HG03571 (cell line): ENCODE data around the gene U2AF1.
"Not testable (repeated sequence)": the region's sequence is repeated elsewhere in the genome, so short reads cannot be mapped to it uniquely, and the experiment has no call there.

Experiments used
- ATAC-seq: cut with Tn5 transposase; IDR thresholded peaks from one replicate; pipeline ENCODE4 v1.9.1; 2021; ENCODE audit not compliant: unreplicated experiment

The U2AF1 gene, protein sequence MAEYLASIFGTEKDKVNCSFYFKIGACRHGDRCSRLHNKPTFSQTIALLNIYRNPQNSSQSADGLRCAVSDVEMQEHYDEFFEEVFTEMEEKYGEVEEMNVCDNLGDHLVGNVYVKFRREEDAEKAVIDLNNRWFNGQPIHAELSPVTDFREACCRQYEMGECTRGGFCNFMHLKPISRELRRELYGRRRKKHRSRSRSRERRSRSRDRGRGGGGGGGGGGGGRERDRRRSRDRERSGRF

DNA sequence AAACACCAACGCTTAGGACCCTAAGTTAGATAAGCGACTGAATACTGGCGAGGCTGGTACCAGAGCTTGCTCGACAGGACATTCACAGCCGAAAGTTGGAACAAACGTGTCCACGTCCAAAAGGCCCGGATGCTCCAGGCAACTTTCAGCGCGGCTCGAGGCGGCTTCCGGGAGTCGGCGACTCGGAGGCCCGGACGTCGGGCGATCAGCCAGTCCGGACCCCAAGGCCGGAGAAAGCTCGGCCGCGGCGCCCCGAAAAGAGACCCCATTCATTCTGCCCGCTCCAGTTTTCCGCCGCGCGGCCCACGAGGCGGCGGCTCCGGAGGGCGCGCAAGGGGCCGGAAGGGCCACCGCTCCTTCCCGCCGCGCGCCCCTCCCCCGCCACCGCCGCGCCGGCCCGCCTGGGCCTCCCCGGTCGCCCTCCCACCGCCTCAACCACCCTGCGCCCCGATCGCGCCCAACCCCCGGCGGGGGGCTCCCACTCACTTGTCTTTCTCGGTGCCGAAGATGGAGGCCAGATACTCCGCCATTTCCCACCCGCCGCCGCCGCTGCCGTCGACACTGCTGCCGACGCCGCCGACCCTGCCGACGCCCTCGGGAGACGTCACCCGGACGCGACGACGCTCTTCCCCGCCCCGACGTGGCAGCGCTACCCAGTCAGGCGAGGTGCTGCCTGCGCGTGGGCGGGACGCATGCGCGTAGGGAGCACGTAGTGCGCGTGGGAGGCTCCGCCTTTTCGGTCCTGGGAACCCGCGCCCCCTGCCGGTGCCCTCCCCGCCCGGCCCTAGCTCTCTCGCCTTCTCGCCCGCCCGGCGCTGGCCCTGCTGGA is at the start of gene U2AF1:
Gene U2AF1, minus strand, starts transcription at position 606 of the 829 bp plus-strand sequence. Its CDS starts 76 bp downstream, at position 530.
- peak; percentile 64 for ATAC-seq

DNA sequence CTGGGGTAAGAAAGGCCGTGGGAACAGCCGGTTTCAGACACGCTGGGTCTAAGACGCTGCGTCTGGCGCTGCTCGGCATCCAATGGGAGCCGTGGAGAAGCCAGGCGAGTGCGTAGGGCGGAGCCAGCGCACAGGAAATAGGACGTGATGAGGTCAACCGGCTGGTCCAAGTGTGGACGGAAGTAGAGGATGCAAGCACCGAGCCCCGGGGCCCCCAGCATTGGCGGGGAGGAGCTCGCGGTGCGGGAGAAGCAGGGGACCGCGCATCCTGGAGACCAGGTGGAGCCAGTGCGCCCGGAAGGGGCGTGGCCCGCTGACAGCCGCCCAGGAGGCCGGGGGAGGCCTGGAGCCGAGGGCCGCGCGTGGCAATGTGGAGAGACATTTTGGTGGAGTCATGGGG is 46.2 kb upstream of the U2AF1 start:
- not testable (repeated sequence) for ATAC-seq

DNA sequence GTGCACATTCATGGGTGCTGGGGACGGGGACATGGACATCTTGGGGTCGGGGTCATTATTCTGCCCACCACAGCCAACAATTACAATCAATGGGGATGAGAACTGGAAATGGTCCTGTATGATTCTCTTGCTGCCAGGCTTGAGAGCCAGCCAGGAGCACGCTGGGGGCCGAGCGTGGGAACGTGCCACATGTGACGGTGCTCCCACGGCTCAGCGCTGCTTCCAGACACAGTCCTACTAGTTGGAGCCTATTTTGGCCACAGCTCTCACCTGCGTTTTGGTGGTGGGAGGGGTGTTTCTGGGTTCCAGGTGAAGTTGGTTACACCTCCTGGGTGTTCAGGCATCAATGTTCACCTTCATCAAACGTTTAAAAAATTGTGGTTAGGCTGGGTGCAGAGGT is 42.0 kb upstream of the U2AF1 start:
- ATAC-seq, result not testable (repeated sequence)

DNA sequence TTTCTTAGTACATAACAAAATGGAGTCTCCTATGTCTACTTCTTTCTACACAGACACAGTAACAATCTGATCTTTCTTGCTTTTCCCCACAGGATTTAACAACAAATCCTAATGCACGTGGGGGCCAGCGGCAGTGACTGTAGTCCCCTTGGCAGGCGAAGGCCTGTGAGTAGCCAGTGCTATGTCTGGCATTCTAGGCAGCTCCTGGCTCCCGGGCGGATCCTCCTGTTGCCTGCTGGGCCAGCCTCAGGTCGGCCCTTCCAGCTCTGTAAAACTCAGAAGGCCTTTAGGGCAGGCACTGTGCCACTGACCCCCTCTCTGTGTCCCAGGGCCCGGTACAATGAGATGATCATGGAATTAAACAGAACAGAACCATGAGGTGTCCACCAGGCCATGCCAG is 40.6 kb upstream of the U2AF1 start:
- not testable (repeated sequence) for ATAC-seq

DNA sequence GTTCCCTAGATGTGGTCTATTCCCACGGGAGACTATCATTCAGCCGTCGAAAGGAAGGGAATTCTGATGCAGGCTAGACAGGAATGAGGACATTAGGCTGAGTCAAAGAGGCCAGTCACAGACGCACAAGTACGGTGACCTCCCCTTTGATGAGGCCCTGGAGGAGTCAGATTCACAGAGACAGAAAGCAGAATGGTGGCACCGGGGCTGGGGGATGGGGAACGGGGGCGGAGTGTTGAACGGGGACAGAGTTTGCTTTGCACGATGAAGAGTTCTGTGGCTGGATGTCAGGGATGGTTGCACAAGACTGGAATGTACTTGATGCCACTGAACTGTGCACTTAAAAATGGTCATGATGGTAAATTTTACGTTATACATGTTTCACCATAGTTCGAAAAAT is 39.3 kb upstream of the U2AF1 start:
- ATAC-seq, result not testable (repeated sequence)

DNA sequence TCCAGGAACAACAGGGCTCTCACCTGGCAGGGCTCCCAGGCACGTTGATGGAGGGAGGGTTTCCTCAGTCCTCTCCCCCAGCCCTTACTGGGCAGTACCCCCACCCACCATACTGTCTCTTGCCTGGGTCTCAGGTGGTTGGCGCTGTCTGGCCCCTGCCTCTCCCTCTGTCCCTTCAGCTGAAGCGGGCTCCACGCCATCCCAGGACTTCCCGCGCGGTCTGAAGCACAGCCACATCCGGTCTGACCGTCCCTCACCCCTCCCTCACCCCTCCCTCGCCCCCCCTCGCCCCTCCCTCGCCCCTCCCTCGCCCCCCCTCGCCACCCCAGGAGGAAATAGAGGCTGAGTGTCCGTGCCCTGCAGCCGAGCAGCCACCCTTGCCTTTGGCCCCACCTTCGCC is 34.0 kb upstream of the U2AF1 start:
- not testable (repeated sequence) for ATAC-seq

DNA sequence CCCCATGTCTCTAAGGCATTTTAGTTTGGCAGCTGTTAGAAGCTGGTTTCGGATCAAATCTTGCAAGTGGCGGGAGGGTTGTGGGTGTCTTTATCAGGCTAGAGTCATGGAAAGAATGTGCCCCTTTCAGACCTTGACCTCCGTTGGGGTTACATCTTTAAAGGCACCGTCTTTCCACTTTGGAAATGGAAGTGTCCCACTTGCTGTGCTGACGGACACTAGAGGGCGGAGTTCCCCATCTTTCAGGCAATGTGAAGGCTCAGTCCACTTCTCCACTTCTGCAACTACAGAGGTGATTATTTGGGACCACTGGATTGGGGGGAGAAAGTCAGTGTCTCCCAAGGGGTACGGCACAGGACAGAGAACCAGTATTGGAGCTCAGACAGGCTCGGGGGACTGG is 31.6 kb upstream of the U2AF1 start:
- not testable (repeated sequence) for ATAC-seq

DNA sequence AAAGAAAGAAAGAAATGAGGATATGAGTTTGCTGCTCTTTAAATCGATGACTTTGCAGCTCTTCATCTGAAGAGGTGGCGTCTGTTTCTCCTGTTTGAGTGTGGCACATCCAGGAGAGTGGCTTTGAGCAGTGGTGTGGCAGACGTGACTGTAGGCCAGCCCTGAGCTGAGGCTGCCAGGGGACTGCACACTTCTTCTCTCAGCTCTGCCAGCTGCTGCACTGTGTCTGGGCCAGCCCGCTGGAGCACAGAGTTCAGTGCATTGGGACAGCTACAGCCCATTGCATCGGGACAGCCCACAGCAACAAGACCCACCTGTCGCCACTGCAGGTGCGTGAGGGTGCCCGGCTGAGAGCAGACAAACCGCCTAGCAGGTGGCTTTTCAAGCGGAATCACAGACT is 27.1 kb upstream of the U2AF1 start:
- ATAC-seq, result not testable (repeated sequence)

DNA sequence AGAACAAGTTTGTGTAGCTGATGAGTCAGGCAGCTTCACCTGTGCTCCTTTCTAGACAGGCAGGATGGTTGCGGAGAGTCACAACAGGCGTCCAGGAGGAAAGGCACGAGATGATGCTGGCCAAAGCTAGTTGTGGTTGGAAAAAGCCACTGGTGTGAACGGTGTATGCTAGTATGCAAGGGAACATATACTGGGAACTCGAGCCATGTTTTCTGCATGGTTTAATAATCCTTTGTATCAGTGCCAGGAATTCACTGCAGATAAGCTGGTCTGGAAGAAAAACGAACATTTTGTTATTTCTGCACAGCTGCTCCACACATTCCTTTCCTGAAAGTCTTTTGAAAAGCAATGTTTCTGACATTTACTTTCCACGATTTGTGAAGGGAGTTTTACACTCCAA is 22.7 kb upstream of the U2AF1 start:
- ATAC-seq, result not testable (repeated sequence)

DNA sequence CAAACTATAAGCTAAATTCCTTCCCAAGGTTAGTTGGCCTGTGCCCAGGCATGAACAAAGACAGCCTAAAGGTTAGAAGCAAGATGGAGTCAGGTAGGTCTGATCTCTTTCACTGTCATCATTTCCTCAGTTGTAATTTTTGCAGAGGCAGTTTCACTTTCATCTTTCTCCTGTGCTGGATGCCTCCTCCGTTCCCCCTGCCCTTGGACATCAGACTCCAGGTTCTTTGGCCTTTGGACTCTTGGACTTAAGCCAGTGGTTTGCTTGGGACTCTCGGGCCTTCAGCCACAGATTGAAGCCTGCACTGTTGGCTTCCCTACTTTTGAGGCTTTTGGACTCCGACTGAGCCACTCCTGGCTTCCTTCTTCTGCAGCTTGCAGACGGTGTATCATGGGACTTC is 8.6 kb upstream of the U2AF1 start:
- ATAC-seq, result not testable (repeated sequence)

DNA sequence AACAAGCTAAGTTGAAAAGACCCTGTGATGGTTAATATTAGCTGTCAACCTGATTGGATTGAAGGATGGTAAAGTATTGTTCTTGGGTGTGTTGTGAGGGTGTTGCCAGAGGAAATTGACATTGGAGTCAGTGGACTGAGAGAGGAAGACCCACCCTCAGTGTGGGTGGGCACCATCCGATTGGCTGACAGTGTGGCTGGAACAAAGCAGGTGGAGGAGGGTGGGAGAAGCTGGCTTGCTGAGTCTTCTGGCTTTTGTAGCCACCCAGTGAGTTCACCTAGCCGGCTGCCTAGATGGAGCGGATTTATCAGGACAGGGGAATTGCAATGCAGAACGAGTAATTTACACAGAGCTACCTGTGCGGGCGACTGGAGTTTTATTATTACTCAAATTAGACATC is 7.1 kb upstream of the U2AF1 start:
- ATAC-seq, result not testable (repeated sequence)

DNA sequence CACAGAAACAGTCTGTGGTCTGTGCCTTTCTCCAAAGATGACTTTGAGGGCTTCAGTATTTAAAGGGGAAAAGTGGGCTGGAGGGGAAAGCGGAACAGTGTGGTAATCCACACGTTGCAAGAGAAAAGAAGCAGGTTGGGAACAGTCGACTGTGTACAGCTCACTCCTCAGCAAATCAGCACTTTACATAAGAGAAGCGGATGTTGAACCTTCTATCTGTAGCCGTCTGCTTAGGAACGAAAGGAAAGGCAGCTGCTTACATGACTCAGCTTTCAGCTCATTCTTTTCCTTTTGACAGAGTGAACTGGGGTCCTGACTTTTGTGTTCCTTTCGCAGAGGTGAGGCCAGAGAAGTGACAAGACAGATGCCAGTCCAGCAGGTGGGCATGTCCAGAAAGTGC is 1.6 kb upstream of the U2AF1 start:
- ATAC-seq, result not testable (repeated sequence)

DNA sequence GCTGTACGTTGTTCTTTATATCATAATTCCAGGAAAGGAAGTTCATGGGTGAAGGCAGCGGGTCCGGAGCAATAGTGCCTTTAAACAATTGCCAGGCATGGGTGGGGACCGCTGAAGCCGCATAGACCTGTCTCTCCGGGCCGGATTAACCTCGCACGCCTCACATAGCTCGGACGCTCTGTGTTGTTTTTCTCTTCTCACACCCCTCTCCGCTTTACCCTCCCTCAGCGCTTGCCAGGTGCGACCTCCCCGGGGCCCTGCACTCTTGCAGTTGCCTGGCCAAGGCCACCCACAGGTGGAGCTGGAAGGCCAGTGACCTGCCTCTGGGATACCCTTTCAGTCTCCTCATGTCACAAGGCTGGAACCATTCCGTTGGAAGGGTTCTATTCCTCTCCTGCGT is 807 bp upstream of the U2AF1 start:
- ATAC-seq, result not testable (repeated sequence)

DNA sequence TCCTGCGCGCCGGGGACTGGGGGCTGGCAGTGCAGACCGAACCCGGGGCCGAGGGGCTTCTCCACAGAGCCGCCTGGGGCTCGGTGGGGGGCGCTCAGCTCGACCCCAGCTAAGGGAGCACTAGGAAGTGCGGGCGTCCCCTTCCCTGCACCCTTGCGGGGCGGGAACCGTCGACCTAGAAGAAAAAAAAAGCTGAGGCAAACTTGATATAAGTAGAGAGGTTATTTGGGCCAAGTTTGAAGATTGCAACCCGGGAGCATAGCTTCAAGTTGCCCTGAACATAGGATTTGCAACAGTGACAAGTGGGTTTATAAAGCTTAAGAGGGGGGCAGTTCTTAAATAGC is 396 bp upstream of the U2AF1 start:
- not testable (repeated sequence) for ATAC-seq

DNA sequence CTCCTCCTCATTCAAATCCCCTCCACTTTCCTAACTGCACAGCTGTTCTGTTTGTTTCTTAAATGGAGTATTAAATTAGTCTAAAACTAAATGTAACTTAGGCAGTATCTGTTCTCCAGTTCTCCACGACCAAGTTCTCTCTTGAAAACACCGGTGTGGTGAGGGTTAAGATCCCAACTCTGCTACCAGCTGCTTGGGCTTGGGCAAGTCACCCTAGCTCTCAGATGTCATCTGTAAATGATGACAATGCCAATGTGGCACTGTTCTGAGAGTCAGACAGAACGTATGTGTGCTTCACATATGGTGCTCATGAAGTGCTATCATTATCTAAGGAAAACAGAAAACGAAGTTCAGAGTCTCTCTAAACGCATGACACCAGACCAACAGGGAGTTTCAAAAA is 2.7 kb downstream of the U2AF1 start:
- not testable (repeated sequence) for ATAC-seq

DNA sequence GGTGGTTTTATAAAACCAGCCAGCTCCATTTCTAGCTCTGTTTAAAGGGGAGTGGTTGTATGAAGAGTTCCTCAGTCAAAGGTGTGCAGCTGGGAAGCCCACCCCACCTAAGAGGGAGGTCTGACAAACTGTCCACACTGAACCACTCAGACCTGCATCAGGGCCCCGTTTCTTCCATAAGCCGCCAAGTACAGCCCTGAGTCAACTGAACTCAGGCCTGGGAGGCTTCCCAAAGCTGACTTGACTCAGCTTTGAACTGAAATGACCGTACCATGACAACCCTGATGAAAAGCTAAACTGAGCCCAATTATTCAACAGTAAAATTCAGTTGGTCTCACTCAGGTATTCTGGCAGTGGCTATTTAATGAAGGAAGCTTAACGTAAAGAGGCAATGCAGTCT is 5.1 kb downstream of the U2AF1 start:
- ATAC-seq, result not testable (repeated sequence)

DNA sequence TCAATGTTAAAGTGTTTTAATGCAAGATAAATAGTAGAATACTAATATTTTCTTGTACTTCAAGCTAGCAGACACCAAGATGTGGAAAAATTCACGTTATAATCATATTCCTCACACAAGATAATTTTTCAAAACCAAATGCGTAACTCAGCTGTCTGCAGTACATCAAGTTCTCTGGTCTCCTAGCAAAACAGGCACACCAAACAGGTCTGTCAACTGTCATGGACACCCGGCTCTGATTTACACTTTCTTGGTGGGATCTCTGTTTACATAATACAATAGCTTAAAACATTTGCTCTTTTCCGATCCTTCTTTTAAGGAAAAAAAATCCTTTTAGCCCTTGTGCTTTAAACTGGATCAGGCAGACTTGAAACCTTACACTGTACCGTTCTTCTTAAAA is 5.7 kb downstream of the U2AF1 start:
- ATAC-seq, result not testable (repeated sequence)

DNA sequence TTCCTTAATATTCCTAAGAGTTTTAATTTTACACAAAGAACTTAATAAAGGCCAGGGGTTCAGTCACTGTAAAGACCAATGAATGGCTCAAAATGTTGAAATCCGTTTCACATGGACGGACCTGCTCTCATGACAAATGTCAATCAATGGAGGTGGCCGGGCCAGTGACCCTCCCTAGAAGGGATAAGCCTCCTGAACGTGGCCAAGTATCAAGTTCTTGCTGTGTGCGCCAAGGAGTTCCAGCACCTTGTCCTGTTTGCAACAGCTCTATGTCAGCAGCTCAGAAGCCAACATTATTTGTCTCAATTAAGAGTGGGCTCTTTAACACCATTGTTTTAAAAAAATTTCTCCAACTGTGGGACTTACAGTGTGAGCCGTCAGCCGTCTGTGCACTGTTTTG is 6.4 kb downstream of the U2AF1 start:
- ATAC-seq, result not testable (repeated sequence)

DNA sequence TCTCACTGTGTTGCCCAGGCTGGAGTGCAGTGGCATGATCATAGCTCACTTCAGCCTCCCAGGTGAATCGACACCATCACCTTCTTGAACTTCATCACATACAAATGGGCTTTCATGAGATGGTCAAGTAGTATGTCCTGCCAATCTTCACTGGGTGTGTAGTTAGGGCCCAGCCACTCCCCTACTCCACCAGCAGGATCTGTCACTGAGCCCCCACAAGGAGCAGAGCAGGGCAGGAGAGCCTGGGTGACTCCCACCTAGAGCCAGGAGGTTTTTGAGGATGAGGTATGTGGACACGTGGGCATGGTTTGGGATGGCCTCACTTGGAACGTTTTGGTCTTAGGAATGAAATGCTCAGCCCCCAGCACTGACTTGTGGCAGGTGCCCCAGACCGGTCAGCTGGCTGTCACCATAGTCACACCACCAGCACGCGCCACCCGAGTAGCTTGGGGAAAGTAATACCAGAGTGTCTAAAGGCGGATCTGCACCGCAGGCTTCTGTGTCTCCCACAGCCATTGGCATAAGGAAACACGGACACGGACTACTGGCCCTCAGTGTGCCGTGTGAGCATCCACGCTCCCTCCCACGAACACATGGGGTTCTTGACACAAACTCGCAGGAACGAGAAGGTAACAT is 15.3 kb downstream of the U2AF1 start:
- ATAC-seq, result not testable (repeated sequence)

DNA sequence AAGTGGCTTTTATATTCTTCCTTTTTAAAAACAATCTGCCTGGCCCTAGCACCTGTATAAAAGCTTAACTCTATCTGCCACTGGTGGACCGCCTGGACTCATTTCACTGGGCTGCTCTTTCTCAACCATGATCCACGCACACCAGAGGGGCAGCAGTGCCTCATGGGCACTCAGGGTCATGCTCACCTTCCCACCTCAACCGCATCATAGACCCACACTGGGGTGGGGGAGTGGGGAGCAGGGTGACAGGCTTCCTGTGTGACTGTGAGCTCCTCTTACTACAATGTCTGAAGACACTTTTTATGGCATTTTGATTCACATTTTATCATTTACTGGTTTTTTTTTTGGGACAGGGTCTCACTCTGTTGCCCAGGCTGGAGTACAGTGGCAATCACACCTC is 16.4 kb downstream of the U2AF1 start:
- ATAC-seq, result not testable (repeated sequence)

DNA sequence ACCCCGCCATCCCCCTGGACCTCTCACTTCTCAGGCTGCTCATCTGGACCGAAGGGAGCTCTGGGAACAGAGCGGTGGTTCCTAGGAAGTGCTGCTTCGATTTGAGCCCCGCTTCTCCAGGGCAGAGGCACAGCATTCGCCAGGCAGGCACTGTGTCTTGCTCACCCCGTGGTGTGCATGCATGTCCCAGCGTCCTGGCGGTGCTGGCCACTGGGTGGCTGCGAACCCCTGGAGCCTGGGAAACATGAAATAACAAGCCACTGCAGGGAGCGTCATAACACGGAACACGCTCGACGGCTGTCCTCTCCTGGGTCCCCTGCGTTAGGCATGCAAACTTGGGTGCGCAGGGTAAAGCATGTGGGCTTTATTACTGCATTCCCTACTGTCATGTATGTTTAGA is 17.9 kb downstream of the U2AF1 start:
- ATAC-seq, result not testable (repeated sequence)
